H9 (cell line): ENCODE results near the gene IER5. TPM values are rescaled to one million over a fixed set of nuclear protein-coding genes. Genes with fewer than 3 reads are reported as not detected.
A peak's percentile ranks its signal among the peaks of the same experiment; 100 is the strongest.

Experiments used
- DNase-seq: peaks from one replicate; pipeline ENCODE4 v3.0.0-alpha.2; 2017
- H2AFZ ChIP-seq: one replicate; pipeline ENCODE4 v1.6.1; 2013; ENCODE audit warnings: mild to moderate bottlenecking, low read length, control low read depth, moderate library complexity
- H2AK5ac ChIP-seq: 2 replicates; pipeline ENCODE4 v1.6.1; 2013; ENCODE audit warnings: low read length, control low read depth, mixed read lengths; ENCODE audit not compliant: insufficient read length
- H2BK120ac ChIP-seq: one replicate; pipeline ENCODE4 v1.6.1; 2013; ENCODE audit warnings: low read depth, mild to moderate bottlenecking, low read length, control low read depth, inconsistent platforms; ENCODE audit not compliant: poor library complexity, severe bottlenecking
- H2BK12ac ChIP-seq: 2 replicates; pipeline ENCODE4 v1.6.1; 2013; ENCODE audit warnings: low read length, control low read depth, mixed read lengths, low read depth; ENCODE audit not compliant: insufficient read length
- H2BK15ac ChIP-seq: 2 replicates; pipeline ENCODE4 v1.6.1; 2013; ENCODE audit warnings: low read depth, low read length, control low read depth
- H2BK20ac ChIP-seq: one replicate; pipeline ENCODE4 v1.6.1; 2013; ENCODE audit warnings: low read depth, mild to moderate bottlenecking, low read length, control low read depth, inconsistent platforms; ENCODE audit not compliant: poor library complexity, severe bottlenecking
- H2BK5ac ChIP-seq: 2 replicates; pipeline ENCODE4 v1.6.1; 2013; ENCODE audit warnings: low read length, control low read depth, mixed read lengths; ENCODE audit not compliant: insufficient read length
- H3K14ac ChIP-seq: 2 replicates; pipeline ENCODE4 v1.6.1; 2013; ENCODE audit warnings: low read length, control low read depth; ENCODE audit not compliant: insufficient read depth
- H3K18ac ChIP-seq: 2 replicates; pipeline ENCODE4 v1.6.1; 2013; ENCODE audit warnings: low read depth, mild to moderate bottlenecking, mixed read lengths, low read length, control low read depth; ENCODE audit not compliant: insufficient read length
- H3K23ac ChIP-seq: 2 replicates; pipeline ENCODE4 v1.6.1; 2013; ENCODE audit warnings: low read length, control low read depth, mixed read lengths, low read depth; ENCODE audit not compliant: insufficient read length
- H3K23me2 ChIP-seq: 2 replicates; pipeline ENCODE4 v1.6.1; 2013; ENCODE audit warnings: low read depth, mild to moderate bottlenecking, mixed read lengths, low read length, control low read depth; ENCODE audit not compliant: insufficient read length, poor library complexity, severe bottlenecking
- H3K27ac ChIP-seq: 2 replicates; pipeline ENCODE4 v1.5.1; 2013; ENCODE audit warnings: low read length, control low read depth, mixed read lengths, low read depth; ENCODE audit not compliant: insufficient read length
- H3K27me3 ChIP-seq: 2 replicates; pipeline ENCODE4 v1.6.1; 2013; ENCODE audit warnings: low read length, control low read depth, inconsistent platforms; ENCODE audit not compliant: insufficient read depth
- H3K4ac ChIP-seq: 2 replicates; pipeline ENCODE4 v1.6.1; 2013; ENCODE audit warnings: low read depth, mild to moderate bottlenecking, control low read depth, inconsistent platforms, low read length, moderate library complexity
- H3K4me1 ChIP-seq: 2 replicates; pipeline ENCODE4 v1.6.1; 2013; ENCODE audit warnings: low read length, control low read depth, inconsistent platforms; ENCODE audit not compliant: insufficient read depth
- H3K4me2 ChIP-seq: 2 replicates; pipeline ENCODE4 v1.6.1; 2013; ENCODE audit warnings: low read length, control low read depth, mixed read lengths; ENCODE audit not compliant: insufficient read length, insufficient read depth
- H3K56ac ChIP-seq: 2 replicates; pipeline ENCODE4 v1.6.1; 2013; ENCODE audit warnings: low read depth, mild to moderate bottlenecking, mixed read lengths, low read length, control low read depth; ENCODE audit not compliant: insufficient read length
- H3K79me1 ChIP-seq: 2 replicates; pipeline ENCODE4 v1.6.1; 2013; ENCODE audit warnings: low read depth, mild to moderate bottlenecking, moderate library complexity, low read length, control low read depth, inconsistent platforms; ENCODE audit not compliant: insufficient read depth, poor library complexity, severe bottlenecking
- H3K79me2 ChIP-seq: 2 replicates; pipeline ENCODE4 v1.6.1; 2013; ENCODE audit warnings: low read length, control low read depth, inconsistent platforms; ENCODE audit not compliant: insufficient read depth
- H3K9ac ChIP-seq: 2 replicates; pipeline ENCODE4 v1.6.1; 2013; ENCODE audit warnings: low read length, control low read depth, mixed read lengths; ENCODE audit not compliant: insufficient read length; ENCODE audit errors: extremely low read depth
- H3K9me3 ChIP-seq: one replicate; pipeline ENCODE4 v1.6.1; 2013; ENCODE audit warnings: low read depth, low read length, inconsistent platforms; ENCODE audit not compliant: control insufficient read depth
- H3T11ph ChIP-seq: one replicate; pipeline ENCODE4 v1.6.1; 2013; ENCODE audit warnings: mild to moderate bottlenecking, low read length, control low read depth, inconsistent platforms
- H4K20me1 ChIP-seq: one replicate; pipeline ENCODE4 v1.6.1; 2013; ENCODE audit not compliant: control insufficient read depth, insufficient read length, insufficient read depth
- H4K5ac ChIP-seq: 2 replicates; pipeline ENCODE4 v1.6.1; 2013; ENCODE audit warnings: low read depth, mild to moderate bottlenecking, mixed read lengths, low read length, control low read depth; ENCODE audit not compliant: insufficient read length
- H4K8ac ChIP-seq: replicated peaks from 2 replicates; pipeline ENCODE4 v1.6.1; 2013; ENCODE audit warnings: low read length, control low read depth, mixed read lengths, low read depth; ENCODE audit not compliant: insufficient read length
- H4K91ac ChIP-seq: 2 replicates; pipeline ENCODE4 v1.6.1; 2013; ENCODE audit warnings: low read depth, mild to moderate bottlenecking, moderate library complexity, mixed read lengths, low read length, control low read depth; ENCODE audit not compliant: insufficient read length
- H3K27ac Mint-ChIP-seq, 3 experiments: 2 replicates in 2 of 3; 3 replicates in 1 of 3; pipeline ENCODE4 v1.8.0; 2020 to 2021; ENCODE audit warnings: mixed read lengths in 3 of 3, mild to moderate bottlenecking in 1 of 3, moderate library complexity in 1 of 3
- H3K27me3 Mint-ChIP-seq: 2 replicates; pipeline ENCODE4 v1.8.0; 2021; ENCODE audit warnings: low read depth, mild to moderate bottlenecking, moderate library complexity, mixed read lengths
- H3K36me3 Mint-ChIP-seq, 3 experiments: 2 replicates in 2 of 3; 3 replicates in 1 of 3; pipeline ENCODE4 v1.8.0; 2020 to 2021; ENCODE audit warnings: low read depth in 3 of 3, mixed read lengths in 3 of 3; ENCODE audit not compliant: insufficient read depth in 1 of 3
- H3K4me1 Mint-ChIP-seq, 2 experiments: 2 replicates each; pipeline ENCODE4 v1.8.0; 2020; ENCODE audit warnings: mixed read lengths in 2 of 2
- H3K4me3 Mint-ChIP-seq, 2 experiments: 2 replicates in 1 of 2; 3 replicates in 1 of 2; pipeline ENCODE4 v1.8.0; 2020 to 2021; ENCODE audit warnings: mild to moderate bottlenecking in 2 of 2, mixed read lengths in 2 of 2, moderate library complexity in 1 of 2
- H3K9me3 Mint-ChIP-seq, 2 experiments: 2 replicates in 1 of 2; 3 replicates in 1 of 2; pipeline ENCODE4 v1.8.0; 2020; ENCODE audit warnings: mild to moderate bottlenecking in 2 of 2, mixed read lengths in 2 of 2, moderate library complexity in 1 of 2
- WGBS: extraction: QIAGEN DNeasy Blood & Tissue Kit; methylation state at CpG from one replicate; pipeline ENCODE4 v1.1.7; 2013; ENCODE audit warnings: missing lambda C conversion rate, low lambda C conversion rate, mixed read lengths; ENCODE audit not compliant: insufficient read length; ENCODE audit errors: extremely low coverage; 5-methylcytosine and 5-hydroxymethylcytosine counted together
- total RNA-seq: library from RNA; stranded (reverse); gene quantifications from 2 replicates; pipeline ENCODE4 v1.2.1, GENCODE V29; 2021
- TF ChIP-seq, protein P1 (sequence below): fragments of 200-600 bp; sonication (generic); conservative IDR thresholded peaks from 3 replicates; pipeline ENCODE4 v1.8.0; 2021; ENCODE audit warnings: antibody characterized with exemption, mild to moderate bottlenecking

IER5 gene
- total RNA-seq, 1 experiment from 2014 or later: 6.7 TPM

DNA sequence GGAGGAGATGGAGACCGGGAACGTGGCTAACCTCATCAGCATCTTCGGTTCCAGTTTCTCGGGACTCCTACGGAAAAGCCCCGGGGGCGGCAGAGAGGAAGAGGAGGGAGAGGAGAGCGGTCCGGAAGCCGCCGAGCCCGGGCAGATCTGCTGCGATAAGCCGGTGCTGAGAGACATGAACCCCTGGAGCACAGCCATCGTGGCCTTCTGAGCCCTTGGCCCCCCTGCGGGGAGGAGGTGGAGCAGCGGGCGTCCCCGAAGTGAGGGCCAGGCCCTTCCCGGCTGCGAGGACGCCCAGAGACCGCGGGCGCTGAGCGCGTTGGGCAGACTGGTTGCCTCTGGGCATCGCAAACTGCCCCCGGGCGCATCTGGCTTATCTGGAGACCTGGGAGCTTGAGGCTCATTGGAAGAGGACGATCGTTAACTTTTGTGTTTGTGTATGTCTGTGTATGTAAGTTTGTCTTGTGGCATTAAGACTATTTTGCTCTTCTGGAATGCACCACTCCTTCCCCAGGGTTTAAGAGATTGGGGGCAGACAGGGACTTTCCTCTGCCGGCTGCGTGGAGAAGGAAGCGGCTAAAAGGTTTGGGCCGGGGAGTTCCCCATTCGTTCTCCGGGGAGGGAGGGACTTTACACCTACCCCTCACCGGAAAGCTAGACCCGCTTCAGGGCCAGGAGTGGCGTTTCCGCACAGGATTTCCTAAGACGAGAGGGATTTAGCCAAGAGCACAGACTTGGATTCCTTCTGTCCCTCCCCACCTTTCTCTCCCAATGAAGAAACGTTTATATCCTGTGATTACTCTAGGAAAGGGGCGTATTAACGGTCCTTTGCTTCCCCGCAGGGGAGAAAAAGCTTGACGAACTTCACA lies 1.4 kb downstream of the IER5 start:
- Mint-ChIP-seq H3K27me3 (peaks cover 37% of the 10 kb centered on the region), H3K27ac (no peak overlapping the region), H3K4me3 (peak overlapping the region; percentile 92 to 99), H3K4me1 (peaks cover 30 to 36% of the 10 kb centered on the region in 2 experiments), H3K36me3 (peaks cover 6 to 12% (median 8%) of the 10 kb centered on the region in 3 experiments; a peak in 5 of 7 replicates), H3K9me3 (peaks cover 0 to 2% of the 10 kb centered on the region in 2 experiments; a peak in 1 of 5 replicates)
- H4K91ac ChIP-seq: no peak overlapping the region
- H3K18ac ChIP-seq: no peak overlapping the region
- H2BK20ac ChIP-seq: no peak overlapping the region
- peak; percentile 52 for DNase-seq
- H3K4me2 ChIP-seq: peak overlapping the region; percentile 87
- H3K4me1 ChIP-seq: 0 out of 2 replicates have a peak, but pooled peaks cover 3% of the 10 kb centered on the region
- H4K20me1 ChIP-seq: peaks cover 2% of the 10 kb centered on the region
- no peak overlapping the region for H4K8ac ChIP-seq
- no peak overlapping the region for H2BK12ac ChIP-seq
- H3K79me1 ChIP-seq: no peaks in the 10 kb centered on the region
- TF ChIP-seq, protein P1, sequence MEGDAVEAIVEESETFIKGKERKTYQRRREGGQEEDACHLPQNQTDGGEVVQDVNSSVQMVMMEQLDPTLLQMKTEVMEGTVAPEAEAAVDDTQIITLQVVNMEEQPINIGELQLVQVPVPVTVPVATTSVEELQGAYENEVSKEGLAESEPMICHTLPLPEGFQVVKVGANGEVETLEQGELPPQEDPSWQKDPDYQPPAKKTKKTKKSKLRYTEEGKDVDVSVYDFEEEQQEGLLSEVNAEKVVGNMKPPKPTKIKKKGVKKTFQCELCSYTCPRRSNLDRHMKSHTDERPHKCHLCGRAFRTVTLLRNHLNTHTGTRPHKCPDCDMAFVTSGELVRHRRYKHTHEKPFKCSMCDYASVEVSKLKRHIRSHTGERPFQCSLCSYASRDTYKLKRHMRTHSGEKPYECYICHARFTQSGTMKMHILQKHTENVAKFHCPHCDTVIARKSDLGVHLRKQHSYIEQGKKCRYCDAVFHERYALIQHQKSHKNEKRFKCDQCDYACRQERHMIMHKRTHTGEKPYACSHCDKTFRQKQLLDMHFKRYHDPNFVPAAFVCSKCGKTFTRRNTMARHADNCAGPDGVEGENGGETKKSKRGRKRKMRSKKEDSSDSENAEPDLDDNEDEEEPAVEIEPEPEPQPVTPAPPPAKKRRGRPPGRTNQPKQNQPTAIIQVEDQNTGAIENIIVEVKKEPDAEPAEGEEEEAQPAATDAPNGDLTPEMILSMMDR: no peak
- H3K23me2 ChIP-seq: peaks cover 14% of the 10 kb centered on the region
- no peak overlapping the region for H2BK120ac ChIP-seq
- no peak overlapping the region for H4K5ac ChIP-seq
- H3K79me2 ChIP-seq: no peaks in the 10 kb centered on the region
- no peak overlapping the region for H3K56ac ChIP-seq
- H2AFZ ChIP-seq: no peak overlapping the region
- H3K9ac ChIP-seq: peak overlapping the region; percentile 36
- no peak overlapping the region for H2BK15ac ChIP-seq
- H3K14ac ChIP-seq: 0 out of 2 replicates have a peak overlapping the region, but pooled peaks have one; percentile 12
- WGBS: no CpG with 5 or more reads among the region's 48 CpGs
- no peak overlapping the region for H2AK5ac ChIP-seq
- H3K27ac ChIP-seq: no peak overlapping the region
- H2BK5ac ChIP-seq: no peak overlapping the region
- H3T11ph ChIP-seq: no peak overlapping the region
- no peak overlapping the region for H3K4ac ChIP-seq
- no peak overlapping the region for H3K23ac ChIP-seq
- peaks cover 9% of the 10 kb centered on the region for H3K27me3 ChIP-seq
- no peaks in the 10 kb centered on the region for H3K9me3 ChIP-seq
